Transverse colon (tissue), 4 donors: ENCODE data around the gene TMEM178B.

Source experiments
- CTCF ChIP-seq, 5 experiments: fragments of 200-600 bp in 3 of 5; fragments of 450-650 bp in 2 of 5; sonication (generic) in 3 of 5; IDR thresholded peaks; 1 replicate in 2 of 5; 2 replicates in 3 of 5; pipeline ENCODE4 v1.5.1; 2016 to 2017; ENCODE audit warnings: antibody characterized with exemption in 5 of 5, inconsistent platforms in 3 of 5, mild to moderate bottlenecking in 2 of 5, moderate library complexity in 1 of 5
- POLR2A ChIP-seq: fragments of 450-650 bp; IDR thresholded peaks from one replicate; pipeline ENCODE4 v1.6.1; 2016; ENCODE audit warnings: antibody characterized with exemption, mild to moderate bottlenecking, moderate library complexity
- POLR2AphosphoS5 ChIP-seq, 3 donors: sonication (generic); formaldehyde crosslinking; IDR thresholded peaks; one replicate each; pipeline ENCODE4 v1.6.1; 2016; ENCODE audit warnings: antibody characterized with exemption in 3 of 3

- TF ChIP-seq POLR2AphosphoS5 (IDR thresholded peaks at IDR 0.05) (no peak), CTCF (IDR thresholded peaks at IDR 0.05) (no peak), POLR2A (no peak)
Observed at GRCh38 chr7:141344153-141344935, 270.5 kb downstream of the TMEM178B start.
